H9 (cell line): ENCODE measurements around the gene NHSL2. TPM values are rescaled to one million over a fixed set of nuclear protein-coding genes. Genes with fewer than 3 reads are reported as not detected.

Experiments used
- DNase-seq: peaks from one replicate; pipeline ENCODE4 v3.0.0-alpha.2; 2017
- H2AFZ ChIP-seq: one replicate; pipeline ENCODE4 v1.6.1; 2013; ENCODE audit warnings: mild to moderate bottlenecking, low read length, control low read depth, moderate library complexity
- H2AK5ac ChIP-seq: 2 replicates; pipeline ENCODE4 v1.6.1; 2013; ENCODE audit warnings: low read length, control low read depth, mixed read lengths; ENCODE audit not compliant: insufficient read length
- H2BK120ac ChIP-seq: one replicate; pipeline ENCODE4 v1.6.1; 2013; ENCODE audit warnings: low read depth, mild to moderate bottlenecking, low read length, control low read depth, inconsistent platforms; ENCODE audit not compliant: poor library complexity, severe bottlenecking
- H2BK12ac ChIP-seq: 2 replicates; pipeline ENCODE4 v1.6.1; 2013; ENCODE audit warnings: low read length, control low read depth, mixed read lengths, low read depth; ENCODE audit not compliant: insufficient read length
- H2BK15ac ChIP-seq: 2 replicates; pipeline ENCODE4 v1.6.1; 2013; ENCODE audit warnings: low read depth, low read length, control low read depth
- H2BK20ac ChIP-seq: one replicate; pipeline ENCODE4 v1.6.1; 2013; ENCODE audit warnings: low read depth, mild to moderate bottlenecking, low read length, control low read depth, inconsistent platforms; ENCODE audit not compliant: poor library complexity, severe bottlenecking
- H2BK5ac ChIP-seq: 2 replicates; pipeline ENCODE4 v1.6.1; 2013; ENCODE audit warnings: low read length, control low read depth, mixed read lengths; ENCODE audit not compliant: insufficient read length
- H3K14ac ChIP-seq: 2 replicates; pipeline ENCODE4 v1.6.1; 2013; ENCODE audit warnings: low read length, control low read depth; ENCODE audit not compliant: insufficient read depth
- H3K18ac ChIP-seq: 2 replicates; pipeline ENCODE4 v1.6.1; 2013; ENCODE audit warnings: low read depth, mild to moderate bottlenecking, mixed read lengths, low read length, control low read depth; ENCODE audit not compliant: insufficient read length
- H3K23ac ChIP-seq: 2 replicates; pipeline ENCODE4 v1.6.1; 2013; ENCODE audit warnings: low read length, control low read depth, mixed read lengths, low read depth; ENCODE audit not compliant: insufficient read length
- H3K23me2 ChIP-seq: 2 replicates; pipeline ENCODE4 v1.6.1; 2013; ENCODE audit warnings: low read depth, mild to moderate bottlenecking, mixed read lengths, low read length, control low read depth; ENCODE audit not compliant: insufficient read length, poor library complexity, severe bottlenecking
- H3K27ac ChIP-seq: 2 replicates; pipeline ENCODE4 v1.5.1; 2013; ENCODE audit warnings: low read length, control low read depth, mixed read lengths, low read depth; ENCODE audit not compliant: insufficient read length
- H3K27me3 ChIP-seq: 2 replicates; pipeline ENCODE4 v1.6.1; 2013; ENCODE audit warnings: low read length, control low read depth, inconsistent platforms; ENCODE audit not compliant: insufficient read depth
- H3K4ac ChIP-seq: 2 replicates; pipeline ENCODE4 v1.6.1; 2013; ENCODE audit warnings: low read depth, mild to moderate bottlenecking, control low read depth, inconsistent platforms, low read length, moderate library complexity
- H3K4me1 ChIP-seq: 2 replicates; pipeline ENCODE4 v1.6.1; 2013; ENCODE audit warnings: low read length, control low read depth, inconsistent platforms; ENCODE audit not compliant: insufficient read depth
- H3K4me2 ChIP-seq: 2 replicates; pipeline ENCODE4 v1.6.1; 2013; ENCODE audit warnings: low read length, control low read depth, mixed read lengths; ENCODE audit not compliant: insufficient read length, insufficient read depth
- H3K56ac ChIP-seq: 2 replicates; pipeline ENCODE4 v1.6.1; 2013; ENCODE audit warnings: low read depth, mild to moderate bottlenecking, mixed read lengths, low read length, control low read depth; ENCODE audit not compliant: insufficient read length
- H3K79me1 ChIP-seq: 2 replicates; pipeline ENCODE4 v1.6.1; 2013; ENCODE audit warnings: low read depth, mild to moderate bottlenecking, moderate library complexity, low read length, control low read depth, inconsistent platforms; ENCODE audit not compliant: insufficient read depth, poor library complexity, severe bottlenecking
- H3K79me2 ChIP-seq: 2 replicates; pipeline ENCODE4 v1.6.1; 2013; ENCODE audit warnings: low read length, control low read depth, inconsistent platforms; ENCODE audit not compliant: insufficient read depth
- H3K9ac ChIP-seq: 2 replicates; pipeline ENCODE4 v1.6.1; 2013; ENCODE audit warnings: low read length, control low read depth, mixed read lengths; ENCODE audit not compliant: insufficient read length; ENCODE audit errors: extremely low read depth
- H3K9me3 ChIP-seq: one replicate; pipeline ENCODE4 v1.6.1; 2013; ENCODE audit warnings: low read depth, low read length, inconsistent platforms; ENCODE audit not compliant: control insufficient read depth
- H3T11ph ChIP-seq: one replicate; pipeline ENCODE4 v1.6.1; 2013; ENCODE audit warnings: mild to moderate bottlenecking, low read length, control low read depth, inconsistent platforms
- H4K20me1 ChIP-seq: one replicate; pipeline ENCODE4 v1.6.1; 2013; ENCODE audit not compliant: control insufficient read depth, insufficient read length, insufficient read depth
- H4K5ac ChIP-seq: 2 replicates; pipeline ENCODE4 v1.6.1; 2013; ENCODE audit warnings: low read depth, mild to moderate bottlenecking, mixed read lengths, low read length, control low read depth; ENCODE audit not compliant: insufficient read length
- H4K8ac ChIP-seq: replicated peaks from 2 replicates; pipeline ENCODE4 v1.6.1; 2013; ENCODE audit warnings: low read length, control low read depth, mixed read lengths, low read depth; ENCODE audit not compliant: insufficient read length
- H4K91ac ChIP-seq: 2 replicates; pipeline ENCODE4 v1.6.1; 2013; ENCODE audit warnings: low read depth, mild to moderate bottlenecking, moderate library complexity, mixed read lengths, low read length, control low read depth; ENCODE audit not compliant: insufficient read length
- H3K27ac Mint-ChIP-seq, 3 experiments: 2 replicates in 2 of 3; 3 replicates in 1 of 3; pipeline ENCODE4 v1.8.0; 2020 to 2021; ENCODE audit warnings: mixed read lengths in 3 of 3, mild to moderate bottlenecking in 1 of 3, moderate library complexity in 1 of 3
- H3K27me3 Mint-ChIP-seq: 2 replicates; pipeline ENCODE4 v1.8.0; 2021; ENCODE audit warnings: low read depth, mild to moderate bottlenecking, moderate library complexity, mixed read lengths
- H3K36me3 Mint-ChIP-seq, 3 experiments: 2 replicates in 2 of 3; 3 replicates in 1 of 3; pipeline ENCODE4 v1.8.0; 2020 to 2021; ENCODE audit warnings: low read depth in 3 of 3, mixed read lengths in 3 of 3; ENCODE audit not compliant: insufficient read depth in 1 of 3
- H3K4me1 Mint-ChIP-seq, 2 experiments: 2 replicates each; pipeline ENCODE4 v1.8.0; 2020; ENCODE audit warnings: mixed read lengths in 2 of 2
- H3K4me3 Mint-ChIP-seq, 2 experiments: 2 replicates in 1 of 2; 3 replicates in 1 of 2; pipeline ENCODE4 v1.8.0; 2020 to 2021; ENCODE audit warnings: mild to moderate bottlenecking in 2 of 2, mixed read lengths in 2 of 2, moderate library complexity in 1 of 2
- H3K9me3 Mint-ChIP-seq, 2 experiments: 2 replicates in 1 of 2; 3 replicates in 1 of 2; pipeline ENCODE4 v1.8.0; 2020; ENCODE audit warnings: mild to moderate bottlenecking in 2 of 2, mixed read lengths in 2 of 2, moderate library complexity in 1 of 2
- WGBS: extraction: QIAGEN DNeasy Blood & Tissue Kit; methylation state at CpG from one replicate; pipeline ENCODE4 v1.1.7; 2013; ENCODE audit warnings: missing lambda C conversion rate, low lambda C conversion rate, mixed read lengths; ENCODE audit not compliant: insufficient read length; ENCODE audit errors: extremely low coverage; 5-methylcytosine and 5-hydroxymethylcytosine counted together
- total RNA-seq: library from RNA; stranded (reverse); gene quantifications from 2 replicates; pipeline ENCODE4 v1.2.1, GENCODE V29; 2021
- TF ChIP-seq, protein P1 (sequence below): fragments of 200-600 bp; sonication (generic); conservative IDR thresholded peaks from 3 replicates; pipeline ENCODE4 v1.8.0; 2021; ENCODE audit warnings: antibody characterized with exemption, mild to moderate bottlenecking

NHSL2 gene
- total RNA-seq, 1 experiment from 2014 or later = 6.4 TPM

DNA sequence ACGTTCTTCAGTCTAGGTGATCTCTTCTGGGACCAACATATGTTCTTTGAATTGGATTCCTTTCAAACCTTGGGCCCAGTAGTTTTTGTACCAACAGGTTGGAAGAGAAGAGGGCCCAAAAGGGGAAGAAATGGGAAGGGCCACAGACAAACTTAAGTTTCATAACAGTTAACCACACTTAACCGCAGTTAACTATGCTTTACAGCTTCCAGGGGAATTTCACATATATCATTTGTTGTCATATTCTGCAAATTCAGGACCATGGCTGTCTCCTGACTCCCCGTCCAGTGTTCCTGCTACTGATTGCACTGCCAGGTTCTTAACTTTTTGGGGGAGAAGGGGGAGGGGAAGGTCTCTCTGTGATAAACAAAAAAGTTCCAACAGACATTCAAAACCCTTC, 186.5 kb downstream of the NHSL2 start:
- Histone ChIP-seq H4K8ac (no peak overlapping the region), H4K91ac (no peak overlapping the region), H3K79me1 (no peaks in the 10 kb centered on the region), H3K23ac (no peak overlapping the region), H3T11ph (no peak overlapping the region), H3K9me3 (peaks cover 29% of the 10 kb centered on the region), H3K23me2 (no peaks in the 10 kb centered on the region), H3K9ac (no peak overlapping the region), H3K27ac (no peak overlapping the region), H3K14ac (no peak overlapping the region), H2BK20ac (no peak overlapping the region), H2AFZ (no peak overlapping the region), H3K79me2 (no peaks in the 10 kb centered on the region), H2AK5ac (no peak overlapping the region), H3K4me1 (no peaks in the 10 kb centered on the region; the same call in 1 of the 2 replicates), H2BK120ac (no peak overlapping the region), H4K5ac (no peak overlapping the region), H4K20me1 (no peaks in the 10 kb centered on the region), H3K27me3 (no peaks in the 10 kb centered on the region), H2BK5ac (no peak overlapping the region), H2BK12ac (no peak overlapping the region), H2BK15ac (no peak overlapping the region), H3K4ac (no peak overlapping the region), H3K18ac (no peak overlapping the region), H3K4me2 (no peak overlapping the region), H3K56ac (no peak overlapping the region)
- Mint-ChIP-seq H3K36me3 (peaks cover 4 to 7% (median 5%) of the 10 kb centered on the region in 3 experiments; a peak in 4 of 7 replicates), H3K9me3 (peaks cover 62 to 73% of the 10 kb centered on the region in 2 experiments), H3K4me1 (peaks cover 11 to 14% of the 10 kb centered on the region in 2 experiments), H3K27me3 (no peaks in the 10 kb centered on the region; the same call in 1 of the 2 replicates), H3K27ac (no peak overlapping the region), H3K4me3 (no peak overlapping the region)
- TF ChIP-seq, protein P1, sequence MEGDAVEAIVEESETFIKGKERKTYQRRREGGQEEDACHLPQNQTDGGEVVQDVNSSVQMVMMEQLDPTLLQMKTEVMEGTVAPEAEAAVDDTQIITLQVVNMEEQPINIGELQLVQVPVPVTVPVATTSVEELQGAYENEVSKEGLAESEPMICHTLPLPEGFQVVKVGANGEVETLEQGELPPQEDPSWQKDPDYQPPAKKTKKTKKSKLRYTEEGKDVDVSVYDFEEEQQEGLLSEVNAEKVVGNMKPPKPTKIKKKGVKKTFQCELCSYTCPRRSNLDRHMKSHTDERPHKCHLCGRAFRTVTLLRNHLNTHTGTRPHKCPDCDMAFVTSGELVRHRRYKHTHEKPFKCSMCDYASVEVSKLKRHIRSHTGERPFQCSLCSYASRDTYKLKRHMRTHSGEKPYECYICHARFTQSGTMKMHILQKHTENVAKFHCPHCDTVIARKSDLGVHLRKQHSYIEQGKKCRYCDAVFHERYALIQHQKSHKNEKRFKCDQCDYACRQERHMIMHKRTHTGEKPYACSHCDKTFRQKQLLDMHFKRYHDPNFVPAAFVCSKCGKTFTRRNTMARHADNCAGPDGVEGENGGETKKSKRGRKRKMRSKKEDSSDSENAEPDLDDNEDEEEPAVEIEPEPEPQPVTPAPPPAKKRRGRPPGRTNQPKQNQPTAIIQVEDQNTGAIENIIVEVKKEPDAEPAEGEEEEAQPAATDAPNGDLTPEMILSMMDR = no peak
- no peak for DNase-seq
- no CpG with 5 or more reads among the region's 3 CpGs for WGBS
